GM18951 (cell line): ENCODE data around the gene TFG.

Source experiments
- POLR2A ChIP-seq: IDR thresholded peaks from 4 replicates; pipeline ENCODE4 v1.6.1; 2011; ENCODE audit warnings: mild to moderate bottlenecking; ENCODE audit not compliant: insufficient read length, insufficient read depth; ENCODE audit errors: extremely low read depth
- in situ Hi-C: fragments of 300-500 bp; cut with MboI; formaldehyde crosslinking; loops from one replicate; pipeline ENCODE4 v1.12.0; 2022; ENCODE audit warnings: low sequenced_read_pairs, mixed read lengths, inconsistent platforms; ENCODE audit not compliant: unreplicated experiment

Gene TFG

GRCh38 chr3:100717637-100718487, 8.6 kb downstream of the TFG start:
- in situ Hi-C loops, result no loop called here
- no peak for TF ChIP-seq POLR2A

GRCh38 chr3:100719136-100719535, 9.8 kb downstream of the TFG start:
- TF ChIP-seq POLR2A, result no peak
- in situ Hi-C loops, result no loop called here

GRCh38 chr3:100720426-100720825, 11.1 kb downstream of the TFG start:
- in situ Hi-C loops, result no loop called here
- no peak for TF ChIP-seq POLR2A

GRCh38 chr3:100725935-100726513, 16.7 kb downstream of the TFG start:
- in situ Hi-C loops, result no loop called here
- no peak for TF ChIP-seq POLR2A

- in situ Hi-C loops, result no loop called here
- TF ChIP-seq POLR2A, result no peak
Observed at GRCh38 chr3:100726706-100727105, 17.4 kb downstream of the TFG start.

- TF ChIP-seq POLR2A, result no peak
Observed at GRCh38 chr3:100730524-100730923, 21.2 kb downstream of the TFG start.

GRCh38 chr3:100732435-100732834, 23.1 kb downstream of the TFG start:
- TF ChIP-seq POLR2A, result no peak

More at GRCh38 chr3:100730524-100730923, 21.2 kb downstream of the TFG start:
- in situ Hi-C loops, result no loop called here

GRCh38 chr3:100737334-100737733, 28.0 kb downstream of the TFG start:
- in situ Hi-C loops, result no loop called here
- no peak for TF ChIP-seq POLR2A

More at GRCh38 chr3:100732435-100732834, 23.1 kb downstream of the TFG start:
- in situ Hi-C loops, result no loop called here

- in situ Hi-C loops, result no loop called here
- no peak for TF ChIP-seq POLR2A
Observed at GRCh38 chr3:100740207-100740606, 30.9 kb downstream of the TFG start.

- no peak for TF ChIP-seq POLR2A
- in situ Hi-C loops, result no loop called here
Observed at GRCh38 chr3:100743535-100743934, 34.2 kb downstream of the TFG start.

GRCh38 chr3:100744671-100745070, 35.4 kb downstream of the TFG start:
- no peak for TF ChIP-seq POLR2A

GRCh38 chr3:100745617-100746016, 36.3 kb downstream of the TFG start:
- in situ Hi-C loops, result no loop called here
- no peak for TF ChIP-seq POLR2A

More at GRCh38 chr3:100744671-100745070, 35.4 kb downstream of the TFG start:
- in situ Hi-C loops, result no loop called here

- no peak for TF ChIP-seq POLR2A
- in situ Hi-C loops, result no loop called here
Observed at GRCh38 chr3:100746092-100746491, 36.8 kb downstream of the TFG start.

- TF ChIP-seq POLR2A, result no peak
- in situ Hi-C loops, result no loop called here
Observed at GRCh38 chr3:100748220-100748619, 38.9 kb downstream of the TFG start.
